Tibial nerve (tissue), 4 donors: ENCODE results near the gene PNMT. TPM values are rescaled to one million over a fixed set of nuclear protein-coding genes. Genes with fewer than 3 reads are reported as not detected.

Source experiments
- DNase-seq, 2 donors: peaks; one replicate each; pipeline ENCODE4 v3.0.0-alpha.2; 2019; ENCODE audit warnings: low spot score in 2 of 2
- H3K27ac ChIP-seq, 4 donors: fragments of 200-600 bp; sonication (generic) in 3 of 4; one replicate each; pipeline ENCODE4 v1.5.1; 2017 to 2019; ENCODE audit warnings: mild to moderate bottlenecking in 1 of 4
- H3K27me3 ChIP-seq, 2 donors: fragments of 200-600 bp; sonication (generic) in 1 of 2; one replicate each; pipeline versions ENCODE4 v1.5.1 to v1.6.0; 2017 to 2019
- H3K36me3 ChIP-seq, 3 donors: fragments of 200-600 bp; sonication (generic); one replicate each; pipeline ENCODE4 v1.5.1; 2018 to 2019
- H3K4me1 ChIP-seq, 4 donors: fragments of 200-600 bp; sonication (generic) in 3 of 4; one replicate each; pipeline ENCODE4 v1.5.1; 2017 to 2019
- H3K4me3 ChIP-seq, 4 donors: fragments of 200-600 bp; sonication (generic) in 3 of 4; one replicate each; pipeline ENCODE4 v1.5.1; 2017 to 2019; ENCODE audit warnings: mild to moderate bottlenecking in 1 of 4, moderate library complexity in 1 of 4
- H3K9me3 ChIP-seq, 4 donors: fragments of 200-600 bp; sonication (generic) in 3 of 4; one replicate each; pipeline ENCODE4 v1.5.1; 2017 to 2019
- CTCF ChIP-seq, 5 experiments: fragments of 200-600 bp in 3 of 5; fragments of 450-650 bp in 2 of 5; sonication (generic) in 3 of 5; IDR thresholded peaks; one replicate each; pipeline ENCODE4 v1.5.1; 2016 to 2019; ENCODE audit warnings: antibody characterized with exemption in 5 of 5, mild to moderate bottlenecking in 3 of 5, moderate library complexity in 2 of 5
- EP300 ChIP-seq, 2 donors: sonication (generic); formaldehyde crosslinking; IDR thresholded peaks; one replicate each; pipeline ENCODE4 v1.6.1; 2017; ENCODE audit warnings: antibody characterized with exemption in 2 of 2, mild to moderate bottlenecking in 1 of 2
- POLR2A ChIP-seq, 2 donors: fragments of 450-650 bp; IDR thresholded peaks; one replicate each; pipeline ENCODE4 v1.6.1; 2017; ENCODE audit warnings: antibody characterized with exemption in 2 of 2, mild to moderate bottlenecking in 2 of 2, moderate library complexity in 2 of 2
- WGBS, 2 donors: methylation state at CpG; one replicate each; pipeline ENCODE4 v1.1.5; 2018; 5-methylcytosine and 5-hydroxymethylcytosine counted together
- total RNA-seq, 4 donors: library from RNA; depleted of rRNA; stranded (reverse); fragments of >200 nt; gene quantifications; one replicate each; pipeline ENCODE4 v1.1.0, GENCODE V29; 2016

PNMT gene
- total RNA-seq, 4 donors from 2014 or later, result 2.4 to 19.6 (median 12.4) TPM

DNA sequence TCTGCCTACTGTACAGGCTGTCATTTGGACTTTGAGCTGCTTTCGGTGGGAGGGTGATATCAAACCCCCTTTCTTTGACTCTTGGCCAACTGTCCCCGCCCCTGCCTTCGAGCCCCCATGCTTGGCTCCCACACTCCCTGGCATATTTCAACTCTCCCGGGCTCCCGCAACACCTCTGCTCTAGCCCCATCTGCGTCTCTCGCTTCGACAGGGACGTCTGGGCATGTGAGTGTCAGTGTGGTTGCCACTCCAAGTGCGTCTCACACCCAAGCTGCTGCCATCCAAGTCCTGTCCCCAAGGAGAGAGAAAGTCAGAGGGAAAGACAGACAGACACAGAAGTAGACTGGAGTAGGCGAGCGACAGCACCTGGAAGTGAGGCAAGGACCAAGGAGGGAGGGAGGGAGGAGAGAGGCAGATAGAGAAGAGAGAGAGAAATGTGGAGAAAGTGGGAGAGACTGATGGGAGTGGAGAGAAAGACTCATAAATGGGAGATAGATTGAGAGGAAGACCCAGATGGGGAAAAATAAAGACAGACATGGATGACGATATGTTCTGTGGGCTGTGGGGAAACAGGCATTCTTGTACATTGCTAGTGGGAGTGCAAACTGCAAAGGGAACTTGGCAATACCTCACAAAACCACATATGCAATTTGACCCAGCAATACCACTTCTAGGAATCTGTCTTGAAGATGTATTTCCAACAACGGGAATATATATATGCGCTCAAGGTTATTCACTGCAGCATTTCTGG lies 19.5 kb upstream of the PNMT start:
- Histone ChIP-seq H3K27ac (peak overlapping the region in 2 of 4 donors; percentile 50 to 52), H3K4me1 (peaks cover 0 to 44% (median 17%) of the 10 kb centered on the region in 4 donors), H3K9me3 (no peaks in the 10 kb centered on the region), H3K4me3 (no peak overlapping the region), H3K36me3 (peaks cover 0 to 4% (median 0%) of the 10 kb centered on the region in 3 donors), H3K27me3 (no peaks in the 10 kb centered on the region)
- 83 to 85% methylated on average over 15 of the region's 15 CpGs for WGBS, 2 donors
- TF ChIP-seq EP300 (IDR thresholded peaks at IDR 0.05) (no peak), CTCF (IDR thresholded peaks at IDR 0.05) (no peak), POLR2A (IDR thresholded peaks at IDR 0.05) (no peak)
- no peak for DNase-seq

DNA sequence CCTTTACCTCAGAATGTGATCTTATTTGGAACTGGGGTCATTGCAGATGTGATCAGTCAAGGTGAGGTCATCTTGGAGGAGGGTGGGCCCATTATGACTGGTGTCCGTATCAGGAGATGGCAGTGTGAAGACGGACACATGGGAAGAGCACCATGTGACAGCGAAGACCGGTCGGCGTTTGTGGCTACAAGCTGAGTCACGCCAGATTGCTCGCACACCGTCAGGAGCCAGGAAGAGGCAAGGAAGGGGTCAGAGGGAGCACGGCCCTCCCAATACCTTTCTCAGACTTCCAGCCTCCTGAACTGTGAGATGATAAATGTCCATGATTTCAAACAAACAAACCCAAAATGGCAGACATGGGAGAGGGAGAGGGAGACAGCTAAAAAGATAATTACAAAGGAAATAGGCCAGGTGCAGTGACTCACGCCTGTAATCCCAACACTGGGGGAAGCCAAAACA lies 18.1 kb upstream of the PNMT start:
- 92 to 93% methylated on average over 11 of the region's 11 CpGs for WGBS, 2 donors
- Histone ChIP-seq H3K27ac (no peak overlapping the region), H3K4me1 (peaks cover 0 to 46% (median 22%) of the 10 kb centered on the region in 4 donors), H3K9me3 (no peaks in the 10 kb centered on the region), H3K36me3 (peaks cover 0 to 4% (median 0%) of the 10 kb centered on the region in 3 donors), H3K27me3 (no peaks in the 10 kb centered on the region), H3K4me3 (no peak overlapping the region)
- no peak for DNase-seq
- TF ChIP-seq POLR2A (IDR thresholded peaks at IDR 0.05), result no peak
- TF ChIP-seq EP300 (IDR thresholded peaks at IDR 0.05), result no peak
- TF ChIP-seq CTCF (IDR thresholded peaks at IDR 0.05), result no peak

GRCh38 chr17:39651923-39652586 lies 16.2 kb upstream of the PNMT start:
- 41 to 46% methylated on average over 8 of the region's 8 CpGs for WGBS, 2 donors
- H3K4me3 ChIP-seq, result no peak overlapping the region
- no peaks in the 10 kb centered on the region for H3K9me3 ChIP-seq
- peak overlapping the region; percentile 80 to 94 (median 88) for H3K27ac ChIP-seq
- no peak for DNase-seq
- TF ChIP-seq EP300 (IDR thresholded peaks at IDR 0.05), result no peak
- no peak for TF ChIP-seq POLR2A (IDR thresholded peaks at IDR 0.05)
- no peak for TF ChIP-seq CTCF (IDR thresholded peaks at IDR 0.05)
- no peaks in the 10 kb centered on the region for H3K27me3 ChIP-seq
- peaks cover 0 to 17% (median 0%) of the 10 kb centered on the region in 3 donors for H3K36me3 ChIP-seq
- peaks cover 0 to 56% (median 22%) of the 10 kb centered on the region in 4 donors for H3K4me1 ChIP-seq

DNA sequence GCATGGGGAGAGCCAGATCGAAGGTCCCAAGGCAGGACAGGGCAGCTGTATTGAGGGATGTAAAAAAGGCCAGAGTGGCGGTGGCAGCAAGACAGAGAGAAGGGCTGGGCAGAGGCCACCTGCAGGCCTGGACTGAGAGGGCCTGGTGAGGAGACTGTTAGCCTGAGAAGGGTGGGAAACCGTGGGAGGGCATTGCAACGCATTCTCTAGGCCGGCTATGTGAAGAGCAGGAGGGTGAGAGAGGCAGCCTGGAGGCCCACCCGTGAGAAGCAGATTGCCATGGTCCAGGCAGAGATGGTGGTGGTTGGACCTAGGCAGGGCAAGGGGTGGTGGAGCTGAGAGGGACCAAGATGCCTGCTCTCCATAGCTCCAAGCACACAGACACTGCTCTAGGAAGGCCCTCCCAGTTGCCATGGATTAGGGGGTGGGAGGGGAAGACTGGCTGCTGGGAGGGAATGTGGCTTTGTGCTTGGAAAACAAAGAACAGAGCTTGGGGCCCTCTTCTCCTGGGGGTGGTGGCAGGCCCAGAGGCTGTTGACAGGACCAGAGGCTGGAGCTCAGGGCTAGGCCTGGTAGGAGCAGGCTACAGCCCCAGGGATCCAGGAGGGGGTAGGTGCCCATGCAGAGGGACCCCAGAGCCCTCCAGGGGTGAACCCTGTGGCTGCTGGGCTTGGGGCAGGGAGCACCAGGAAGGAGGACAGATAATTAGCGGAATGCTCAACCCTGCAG lies 15.5 kb upstream of the PNMT start:
- Histone ChIP-seq H3K4me1 (peaks cover 0 to 52% (median 22%) of the 10 kb centered on the region in 4 donors), H3K36me3 (peaks cover 0 to 24% (median 3%) of the 10 kb centered on the region in 3 donors), H3K9me3 (no peaks in the 10 kb centered on the region), H3K27ac (peak overlapping the region; percentile 80 to 94 (median 88)), H3K27me3 (no peaks in the 10 kb centered on the region), H3K4me3 (peak overlapping the region in 3 of 4 donors; percentile 5 to 40 (median 11))
- DNase-seq, result no peak
- WGBS, 2 donors, result 45% methylated on average over 7 of the region's 7 CpGs
- TF ChIP-seq POLR2A (IDR thresholded peaks at IDR 0.05) (peak in 1 of 2 donors; percentile 62), EP300 (IDR thresholded peaks at IDR 0.05) (peak in 1 of 2 donors; percentile 79), CTCF (IDR thresholded peaks at IDR 0.05) (no peak)
